ENCODE measurements around the gene NALCN.

Gene NALCN

GRCh38 chr13:101417043-101417406 lies 717 bp upstream of the NALCN start:
- Histone ChIP-seq H3K9me3 (ENCODE audit: insufficient read depth, low read length) (no peaks in the 10 kb centered on the region), H3K27me3 (ENCODE audit: low read length) (no peaks in the 10 kb centered on the region), H2AFZ (ENCODE audit: low read depth, low read length, severe bottlenecking) (no peak overlapping the region), H3K4me3 (ENCODE audit: insufficient read depth, low read length, poor library complexity, severe bottlenecking) (no peak overlapping the region), H3K9ac (ENCODE audit: low read length) (no peak overlapping the region), H3K4me2 (ENCODE audit: low read depth, low read length, poor library complexity, severe bottlenecking) (no peak overlapping the region), H3F3A (ENCODE audit: insufficient read depth) (no peaks in the 10 kb centered on the region), H3K9me2 (replicated peaks; ENCODE audit: insufficient read depth, low read length) (no peaks in the 10 kb centered on the region), H3K79me2 (ENCODE audit: insufficient read depth, low read length) (no peaks in the 10 kb centered on the region), H4K20me1 (ENCODE audit: low read depth, low read length) (no peaks in the 10 kb centered on the region), H3K36me3 (ENCODE audit: low read length) (no peaks in the 10 kb centered on the region), H3K27ac (ENCODE audit: low read depth, low read length) (no peak overlapping the region)
- TF ChIP-seq EZH2phosphoT487 (conservative IDR thresholded peaks at IDR 0.05; ENCODE audit: low read length) (no peak), CTCF (IDR thresholded peaks at IDR 0.05; ENCODE audit: insufficient read depth, low read length, poor library complexity, severe bottlenecking) (no peak)

GRCh38 chr13:101415358-101416174 lies 742 bp downstream of the NALCN start:
- H3K27ac ChIP-seq (ENCODE audit: low read depth, low read length), result no peak overlapping the region
- no peaks in the 10 kb centered on the region for H3F3A ChIP-seq (ENCODE audit: insufficient read depth)
- H3K79me2 ChIP-seq (ENCODE audit: insufficient read depth, low read length), result no peaks in the 10 kb centered on the region
- no peak overlapping the region for H3K4me2 ChIP-seq (ENCODE audit: low read depth, low read length, poor library complexity, severe bottlenecking)
- no peaks in the 10 kb centered on the region for H4K20me1 ChIP-seq (ENCODE audit: low read depth, low read length)
- no peak overlapping the region for H3K4me3 ChIP-seq (ENCODE audit: insufficient read depth, low read length, poor library complexity, severe bottlenecking)
- no peak overlapping the region for H3K9ac ChIP-seq (ENCODE audit: low read length)
- H3K9me3 ChIP-seq (ENCODE audit: insufficient read depth, low read length), result no peaks in the 10 kb centered on the region
- H2AFZ ChIP-seq (ENCODE audit: low read depth, low read length, severe bottlenecking), result no peak overlapping the region
- no peaks in the 10 kb centered on the region for H3K36me3 ChIP-seq (ENCODE audit: low read length)
- H3K27me3 ChIP-seq (ENCODE audit: low read length), result no peaks in the 10 kb centered on the region
- no peak for TF ChIP-seq CTCF (IDR thresholded peaks at IDR 0.05; ENCODE audit: insufficient read depth, low read length, poor library complexity, severe bottlenecking)
- TF ChIP-seq EZH2phosphoT487 (conservative IDR thresholded peaks at IDR 0.05; ENCODE audit: low read length), result no peak
- H3K9me2 ChIP-seq (replicated peaks; ENCODE audit: insufficient read depth, low read length), result no peaks in the 10 kb centered on the region

DNA sequence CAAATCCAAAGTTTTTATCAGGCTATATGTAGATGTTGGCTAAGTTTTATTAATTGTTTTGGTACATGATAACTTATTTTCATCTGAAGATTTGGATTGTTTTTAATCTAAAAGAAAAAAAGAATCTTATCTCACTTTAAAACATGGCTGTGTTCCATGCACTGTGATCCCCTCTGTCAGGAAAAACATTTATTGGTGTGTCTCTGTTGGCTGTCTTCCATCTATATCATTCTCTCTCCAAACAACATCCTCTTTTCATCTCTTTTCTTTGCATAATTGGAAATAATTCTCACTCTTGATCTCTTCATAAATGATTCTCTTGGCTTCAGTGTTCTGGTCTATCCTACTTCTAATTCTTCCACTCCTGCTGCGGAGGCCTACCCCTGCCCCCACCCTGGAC lies 4.2 kb downstream of the NALCN start:
- H3K9me3 ChIP-seq (ENCODE audit: insufficient read depth, low read length), result no peaks in the 10 kb centered on the region
- no peaks in the 10 kb centered on the region for H3K79me2 ChIP-seq (ENCODE audit: insufficient read depth, low read length)
- no peak overlapping the region for H3K4me3 ChIP-seq (ENCODE audit: insufficient read depth, low read length, poor library complexity, severe bottlenecking)
- TF ChIP-seq EZH2phosphoT487 (conservative IDR thresholded peaks at IDR 0.05; ENCODE audit: low read length) (no peak), CTCF (IDR thresholded peaks at IDR 0.05; ENCODE audit: insufficient read depth, low read length, poor library complexity, severe bottlenecking) (no peak)
- no peaks in the 10 kb centered on the region for H3F3A ChIP-seq (ENCODE audit: insufficient read depth)
- no peaks in the 10 kb centered on the region for H4K20me1 ChIP-seq (ENCODE audit: low read depth, low read length)
- no peaks in the 10 kb centered on the region for H3K9me2 ChIP-seq (replicated peaks; ENCODE audit: insufficient read depth, low read length)
- H2AFZ ChIP-seq (ENCODE audit: low read depth, low read length, severe bottlenecking), result no peak overlapping the region
- no peak overlapping the region for H3K27ac ChIP-seq (ENCODE audit: low read depth, low read length)
- no peak overlapping the region for H3K4me2 ChIP-seq (ENCODE audit: low read depth, low read length, poor library complexity, severe bottlenecking)
- no peak overlapping the region for H3K9ac ChIP-seq (ENCODE audit: low read length)
- no peaks in the 10 kb centered on the region for H3K36me3 ChIP-seq (ENCODE audit: low read length)
- H3K27me3 ChIP-seq (ENCODE audit: low read length), result no peaks in the 10 kb centered on the region

Measured in SU-DHL-6 (cell line).